ENCODE results near the gene CHST5.

CHST5 gene

GRCh38 chr16:75535901-75536300, at the start of gene CHST5:
Gene CHST5, minus strand, starts transcription at chr16:75536108. Its CDS starts 5,724 bp downstream, at chr16:75530384.
- no peak for DNase-seq (ENCODE audit: low spot score)

DNA sequence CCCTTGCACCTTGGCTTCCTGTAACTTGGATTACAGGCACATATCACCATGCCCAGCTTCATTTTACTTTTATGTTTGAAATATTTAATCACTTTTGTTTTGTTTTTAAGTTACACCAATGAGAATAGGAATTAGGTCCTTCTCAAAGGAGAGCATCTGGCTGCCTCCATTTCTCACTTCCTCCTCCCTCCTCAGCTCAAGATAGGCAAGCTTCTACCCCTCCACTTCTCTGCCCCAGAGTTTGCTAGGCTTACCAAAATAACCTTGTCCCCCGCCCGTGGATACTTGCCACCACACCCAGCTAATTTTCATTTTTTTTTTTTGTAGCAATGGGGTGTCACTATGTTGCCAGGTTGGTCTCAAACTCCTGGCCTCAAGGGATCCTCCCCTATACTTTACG, 48.2 kb upstream of the CHST5 start:
- DNase-seq (ENCODE audit: low spot score): no peak

- no peak for DNase-seq (ENCODE audit: low spot score)
These were observed 43.5 kb upstream of the CHST5 start for GRCh38 chr16:75579281-75579834.

- no peak for DNase-seq (ENCODE audit: low spot score)
These were observed 42.8 kb upstream of the CHST5 start for GRCh38 chr16:75578725-75579124.

GRCh38 chr16:75578212-75578611, 42.3 kb upstream of the CHST5 start:
- DNase-seq (ENCODE audit: low spot score): no peak

DNA sequence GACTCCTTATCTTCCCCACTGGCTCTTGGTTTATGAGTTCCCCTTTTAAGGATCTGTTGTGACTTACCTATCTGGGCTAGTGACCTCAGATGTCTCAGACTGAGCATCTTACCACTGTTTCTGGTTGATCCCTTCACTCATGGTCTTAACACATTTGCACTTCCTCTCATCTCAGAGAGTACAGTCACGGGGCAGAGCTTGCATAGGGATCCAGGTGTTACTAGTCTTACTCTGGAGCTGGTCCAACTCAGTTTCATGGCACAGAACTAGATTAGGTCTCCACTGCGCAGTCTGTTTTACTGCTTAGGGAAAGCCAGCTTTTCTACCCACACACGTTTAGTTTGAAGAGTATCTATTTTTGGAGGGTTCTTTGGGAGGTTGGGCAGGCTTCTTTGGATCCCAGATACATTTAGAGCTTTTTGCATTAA, 40.5 kb upstream of the CHST5 start:
- DNase-seq (ENCODE audit: low spot score): no peak

DNA sequence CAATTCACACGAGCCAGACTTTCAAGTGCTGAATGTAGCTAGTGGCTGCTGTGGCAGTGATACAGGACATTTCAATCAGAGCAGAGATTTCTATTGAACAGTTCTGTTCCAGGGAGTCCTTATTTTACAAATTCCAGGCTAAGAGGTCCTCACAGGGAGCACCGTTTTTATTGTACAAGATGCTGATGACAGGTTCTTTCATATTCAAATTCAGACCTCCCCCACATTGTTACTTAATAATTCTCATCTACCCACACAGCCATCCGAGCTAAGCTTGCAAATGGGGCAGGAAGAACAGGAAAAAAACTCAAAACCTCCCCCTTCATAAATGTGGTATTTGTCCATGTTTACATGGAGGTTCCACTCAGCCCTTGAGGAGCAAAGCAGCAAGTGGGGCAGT, 40.0 kb upstream of the CHST5 start:
- DNase-seq (ENCODE audit: low spot score): no peak

DNA sequence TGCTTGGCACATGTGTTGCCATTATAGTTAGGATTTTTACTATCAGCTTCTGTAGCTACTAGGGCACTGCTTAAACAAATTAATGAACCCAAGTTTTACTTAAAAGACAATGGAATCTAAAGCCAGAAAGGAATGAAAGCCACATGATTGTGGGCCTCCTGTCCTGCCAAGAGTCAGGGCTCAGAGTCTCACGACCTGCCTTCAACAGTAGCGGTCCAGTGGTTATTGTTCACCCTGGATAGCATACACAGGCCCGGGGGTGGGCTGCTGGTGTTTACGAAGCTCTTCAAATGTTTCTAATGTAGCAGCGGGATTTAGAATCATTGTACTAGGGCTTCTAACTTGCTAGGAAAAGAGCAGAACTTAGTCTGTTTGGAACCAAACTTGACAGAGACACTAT, 38.0 kb upstream of the CHST5 start:
- no peak for DNase-seq (ENCODE audit: low spot score)

DNA sequence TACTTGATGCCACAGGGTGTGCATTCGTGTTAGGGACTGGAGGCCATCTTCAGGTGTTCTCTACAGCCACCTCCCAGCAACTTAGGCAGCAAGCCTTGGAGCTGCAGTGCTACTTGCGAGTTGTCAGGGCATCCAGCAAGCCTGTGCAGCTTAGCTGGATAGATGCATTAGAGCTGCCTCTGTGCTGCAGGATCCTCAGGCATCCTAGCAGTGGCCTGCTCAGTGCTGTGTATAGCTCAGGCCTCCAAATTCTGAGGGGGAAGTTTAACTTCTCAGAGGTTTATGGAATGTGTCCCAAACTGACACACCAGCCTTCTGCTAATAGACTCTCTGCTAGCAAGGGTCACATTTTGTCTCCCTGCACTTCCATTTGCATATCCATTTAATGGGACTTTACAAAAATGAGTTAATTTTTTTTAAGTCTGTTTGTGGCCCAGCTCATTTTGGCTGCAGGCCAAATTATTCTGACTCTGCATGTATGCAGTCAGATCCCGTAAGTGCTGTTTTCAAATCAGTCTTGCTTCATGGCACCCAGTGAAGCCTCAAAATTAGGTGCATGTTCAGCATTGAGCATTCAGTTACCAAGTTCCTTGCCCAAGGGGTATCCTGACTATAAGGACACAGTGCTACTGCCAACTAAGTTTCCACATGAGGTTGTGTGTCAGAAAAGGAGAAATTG, 37.1 kb upstream of the CHST5 start:
- no peak for DNase-seq (ENCODE audit: low spot score)

DNA sequence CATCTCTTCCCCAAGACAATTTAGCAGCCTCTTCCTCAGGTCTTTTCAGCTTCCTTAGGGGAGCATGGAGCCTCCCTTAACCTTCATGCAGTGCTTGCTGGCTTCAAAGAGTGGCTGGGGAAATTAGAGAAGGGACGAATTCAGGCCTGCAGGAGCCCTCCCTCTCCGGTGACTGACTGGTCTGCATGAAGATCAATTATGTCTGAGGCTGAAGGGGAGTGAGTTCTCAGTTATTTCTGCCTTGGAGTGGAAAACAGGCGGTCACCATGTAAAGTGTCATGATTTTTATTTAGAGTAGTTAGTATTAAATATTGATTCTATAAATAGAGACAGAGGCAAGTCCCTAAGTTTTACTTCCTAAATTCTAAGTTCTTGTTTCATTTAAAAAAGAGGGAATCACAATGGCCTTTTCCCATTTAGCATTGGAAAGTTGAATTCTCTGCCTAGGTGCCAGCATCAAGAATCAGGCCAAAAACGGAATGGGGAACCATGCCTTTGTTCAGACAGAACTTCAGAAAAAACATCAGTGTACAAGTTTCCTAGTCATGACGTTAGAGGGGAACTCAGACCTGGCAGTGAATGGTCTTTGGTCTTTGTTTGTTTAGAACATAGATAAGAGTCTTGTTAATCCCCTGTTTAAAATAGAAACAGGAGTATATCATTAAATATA, 34.6 kb upstream of the CHST5 start:
- no peak for DNase-seq (ENCODE audit: low spot score)

DNA sequence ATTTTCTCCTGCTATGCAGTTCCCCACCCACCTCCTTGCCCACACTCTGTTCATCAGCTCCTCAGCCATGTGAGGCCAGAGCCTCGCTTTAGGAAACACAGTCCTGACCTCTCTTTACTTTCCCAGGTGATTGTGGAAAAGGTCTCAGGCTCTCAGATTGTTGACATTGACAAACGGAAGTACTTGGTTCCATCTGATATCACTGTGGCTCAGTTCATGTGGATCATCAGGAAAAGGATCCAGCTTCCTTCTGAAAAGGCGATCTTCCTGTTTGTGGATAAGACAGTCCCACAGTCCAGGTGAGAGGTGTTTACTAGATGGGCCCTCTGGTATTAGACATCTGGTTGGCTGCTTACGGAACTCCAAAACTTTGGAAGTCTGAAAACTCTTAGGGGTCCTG, 32.0 kb upstream of the CHST5 start:
- DNase-seq (ENCODE audit: low spot score): no peak

DNA sequence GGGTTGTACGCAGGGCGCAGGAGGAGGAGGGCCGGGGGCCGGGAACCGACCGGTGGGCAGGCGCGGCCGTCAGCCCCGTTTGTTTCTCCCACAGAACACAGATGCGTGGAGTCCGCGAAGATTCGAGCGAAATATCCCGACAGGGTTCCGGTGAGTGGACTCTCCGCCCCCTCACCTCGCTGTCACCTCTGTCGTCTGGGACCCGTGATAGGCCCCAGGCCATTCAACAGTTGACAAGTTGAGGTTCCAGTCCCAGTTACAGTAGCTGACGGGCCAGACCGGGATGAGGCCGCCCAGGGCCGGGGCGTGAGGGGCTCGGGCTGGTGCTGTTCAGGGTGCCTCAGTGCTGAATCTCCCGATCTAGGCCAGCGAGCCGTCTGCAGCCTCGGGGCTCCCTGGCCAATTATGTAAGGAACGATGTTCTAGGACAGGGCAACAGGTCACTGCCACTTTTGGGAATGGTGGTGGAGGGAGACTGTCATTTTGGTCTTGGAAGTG, 30.9 kb upstream of the CHST5 start:
- no peak for DNase-seq (ENCODE audit: low spot score)

GRCh38 chr16:75566040-75566757, 30.3 kb upstream of the CHST5 start, which contains the start of gene GABARAPL2:
Gene GABARAPL2, plus strand, starts transcription at chr16:75566379. Its CDS starts 108 bp downstream, at chr16:75566487.
- peak; percentile 90 for DNase-seq (ENCODE audit: low spot score)

DNA sequence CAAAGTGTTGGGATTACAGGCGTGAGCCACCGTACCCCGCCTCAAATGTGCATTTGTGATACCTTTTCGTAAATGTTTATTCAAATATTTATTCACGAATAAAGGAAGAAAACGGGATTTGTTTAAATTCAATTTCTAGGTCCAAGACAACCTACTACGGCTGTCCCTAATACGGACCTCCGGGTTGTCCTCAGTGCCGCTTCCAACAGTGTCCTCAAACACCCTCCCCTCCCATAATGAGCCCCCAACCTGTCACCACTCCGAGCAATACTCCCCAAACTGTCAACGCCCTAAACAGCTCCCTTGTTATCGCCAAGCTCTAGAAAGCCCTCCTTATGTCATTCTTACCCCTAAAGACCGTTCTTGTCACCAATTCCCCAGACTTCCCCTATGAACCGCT, 29.7 kb upstream of the CHST5 start:
- no peak for DNase-seq (ENCODE audit: low spot score)

- DNase-seq (ENCODE audit: low spot score): no peak
These were observed 23.9 kb upstream of the CHST5 start for GRCh38 chr16:75559564-75560372.

- no peak for DNase-seq (ENCODE audit: low spot score)
These were observed 23.0 kb upstream of the CHST5 start for GRCh38 chr16:75558846-75559401.

DNA sequence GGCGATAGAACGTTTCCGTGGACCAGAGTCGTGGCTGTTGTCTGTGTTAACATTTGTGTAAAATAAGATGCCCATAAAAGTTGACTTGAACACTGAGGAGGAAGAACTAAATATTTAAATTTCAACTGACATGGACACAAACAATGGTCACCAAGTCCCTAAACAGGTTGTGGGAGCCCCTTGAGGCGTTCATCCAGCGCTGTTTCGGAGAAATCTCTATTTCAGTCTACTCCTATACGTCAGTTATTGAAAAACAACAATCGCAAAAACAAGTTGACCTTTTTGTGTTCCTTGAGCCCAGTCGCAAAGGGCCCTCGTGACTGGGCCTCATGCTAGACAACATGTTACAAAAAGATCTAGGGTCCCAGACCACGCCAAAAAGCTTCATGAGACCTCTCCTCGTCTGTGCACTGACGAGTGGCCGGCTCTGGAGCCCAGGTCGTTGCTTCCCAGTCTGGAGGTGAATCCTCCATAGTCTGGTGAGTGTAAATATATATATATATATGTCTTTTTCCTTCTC, 20.6 kb upstream of the CHST5 start:
- no peak for DNase-seq (ENCODE audit: low spot score)

DNA sequence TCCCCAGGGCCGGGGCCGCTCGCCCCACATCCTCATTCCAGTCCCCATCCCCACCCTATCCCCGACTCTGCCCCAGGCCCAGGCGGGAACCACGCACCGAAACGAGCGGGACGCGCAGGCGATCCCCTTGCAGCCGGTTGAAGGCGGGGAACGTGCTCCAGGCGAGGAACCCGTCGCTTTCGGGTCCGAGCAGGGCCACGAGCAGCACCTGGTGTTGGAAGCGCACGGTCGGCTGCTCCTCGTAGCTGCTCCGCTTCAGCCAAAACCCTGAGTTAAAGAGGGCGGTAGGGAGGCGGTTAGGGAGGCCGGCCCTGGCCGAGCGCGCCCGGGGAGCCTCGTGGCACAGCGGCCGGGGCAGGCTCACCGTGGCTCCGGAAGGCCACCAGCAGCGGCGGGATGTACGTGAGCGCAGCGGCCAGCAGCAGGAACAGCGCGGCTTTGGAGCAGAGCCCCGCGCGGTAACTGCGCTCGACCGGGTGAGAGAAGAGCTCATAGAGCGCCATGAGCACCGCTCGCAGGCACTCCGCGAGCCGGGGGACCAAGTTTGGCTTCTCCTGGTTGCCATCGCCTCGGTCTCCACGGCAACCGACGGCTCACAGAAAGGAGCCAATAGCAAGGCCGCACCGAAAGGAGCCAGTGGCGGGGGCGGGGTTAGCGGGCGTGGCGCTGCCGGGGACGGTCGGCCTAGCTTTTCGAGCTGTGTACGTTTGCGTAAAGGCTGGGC, 20.0 kb upstream of the CHST5 start, which contains the start of gene TMEM231:
Gene TMEM231, minus strand, starts transcription at position 546 of the 724 bp plus-strand sequence. Its CDS starts 43 bp downstream, at position 503.
- DNase-seq (ENCODE audit: low spot score): peak; percentile 90

GRCh38 chr16:75555213-75555706, 19.4 kb upstream of the CHST5 start:
- peak; percentile 88 for DNase-seq (ENCODE audit: low spot score)

- DNase-seq (ENCODE audit: low spot score): no peak
These were observed 17.0 kb upstream of the CHST5 start for GRCh38 chr16:75552951-75553350.

All from LoVo (cell line).